H1 (cell line): Measurements from ENCODE around the gene COL21A1. TPM values are rescaled to one million over a fixed set of nuclear protein-coding genes. Genes with fewer than 3 reads are reported as not detected.

Experiments used
- PHF8 ChIP-seq: fragments of 200-600 bp; sonication (generic); conservative IDR thresholded peaks from 2 replicates; pipeline ENCODE4 v1.7.1; 2012; ENCODE audit warnings: low read depth, mild to moderate bottlenecking, inconsistent platforms, low read length, moderate library complexity
- polyA plus RNA-seq, 7 experiments: library from polyadenylated mRNA; depleted of rRNA in 3 of 7; stranded (reverse) in 5 of 7; unstranded in 2 of 7; fragments of >200 nt in 5 of 7; fragments of 200-250 nt in 2 of 7; gene quantifications; 1 replicate in 5 of 7; 2 replicates in 1 of 7; 4 replicates in 1 of 7; pipeline versions ENCODE4 v1.2.1 to v1.2.3, GENCODE V29; 2011 to 2013; ENCODE audit warnings: missing spikeins in 2 of 7, mixed read lengths in 2 of 7
- total RNA-seq: library from RNA; stranded (reverse); fragmentation: NEBNext Ultra II Directional; extraction: Animal tissue kit (Norgen Biotek cat#: 25700); gene quantifications from 2 replicates; pipeline ENCODE4 v1.2.1, GENCODE V29; 2021
- TF ChIP-seq, protein P1 (sequence below): IDR thresholded peaks from 2 replicates; pipeline ENCODE4 v1.6.1; 2011; ENCODE audit warnings: low read length, improper control_type of control experiment

The COL21A1 gene
- total and polyA plus RNA-seq, 2 of the 8 experiments (the other 6 are each of a cell fraction or from before 2014, with no cell fraction given), result 1.6 to 3.4 TPM

DNA sequence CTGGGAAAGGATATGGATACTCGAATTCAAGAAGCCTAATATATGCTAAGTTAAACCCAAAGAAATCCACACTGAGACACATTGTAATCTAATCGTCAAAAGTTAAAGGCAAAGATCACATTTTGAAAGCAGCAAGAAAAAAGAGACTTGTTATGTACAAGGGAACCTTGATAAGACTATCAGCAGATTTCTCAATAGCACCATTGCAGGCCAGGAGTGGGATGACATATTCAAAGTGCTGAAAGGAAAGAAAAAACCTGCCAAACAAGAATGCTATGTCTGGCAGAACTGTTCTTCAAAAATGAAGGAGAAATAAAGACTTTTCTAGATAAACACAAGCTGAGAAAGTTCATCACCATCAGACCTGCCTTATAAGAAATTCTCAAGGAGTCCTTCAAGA, 75.2 kb downstream of the COL21A1 start (continued):
- no peak for TF ChIP-seq PHF8
- TF ChIP-seq, protein P1, sequence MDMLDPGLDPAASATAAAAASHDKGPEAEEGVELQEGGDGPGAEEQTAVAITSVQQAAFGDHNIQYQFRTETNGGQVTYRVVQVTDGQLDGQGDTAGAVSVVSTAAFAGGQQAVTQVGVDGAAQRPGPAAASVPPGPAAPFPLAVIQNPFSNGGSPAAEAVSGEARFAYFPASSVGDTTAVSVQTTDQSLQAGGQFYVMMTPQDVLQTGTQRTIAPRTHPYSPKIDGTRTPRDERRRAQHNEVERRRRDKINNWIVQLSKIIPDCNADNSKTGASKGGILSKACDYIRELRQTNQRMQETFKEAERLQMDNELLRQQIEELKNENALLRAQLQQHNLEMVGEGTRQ, result no peak
- TF ChIP-seq, all 59 proteins: peak for 0
